Measurements from ENCODE around the gene TIMP3. TPM values are rescaled to one million over a fixed set of nuclear protein-coding genes. Genes with fewer than 3 reads are reported as not detected.

Gene TIMP3
- total RNA-seq, 1 experiment from 2014 or later: 0.87 TPM

DNA sequence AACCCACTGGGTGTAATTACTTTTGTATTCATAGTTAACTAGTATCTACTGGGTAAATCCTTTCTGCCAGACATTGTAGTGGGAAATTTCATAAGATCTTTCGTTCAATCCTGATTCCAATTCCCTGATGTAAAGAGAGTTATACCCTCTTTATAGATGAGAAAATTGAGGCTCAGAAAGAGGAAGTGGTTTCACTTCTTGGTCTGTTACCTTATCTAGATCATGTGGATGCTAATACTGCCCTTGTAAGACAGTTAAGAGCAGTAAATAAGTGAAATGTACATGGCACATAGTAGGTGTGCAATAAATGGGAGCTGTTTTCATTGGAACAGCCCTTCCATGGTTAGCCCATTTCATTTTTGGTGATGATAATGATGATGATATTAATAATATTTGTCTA is 46.7 kb downstream of the TIMP3 start:
- no peak overlapping the region for H2BK120ac ChIP-seq (ENCODE audit: low read depth, low read length, poor library complexity, severe bottlenecking)
- H3K27me3 Mint-ChIP-seq (ENCODE audit: low read depth): no peaks in the 10 kb centered on the region; the same call in 1 of the 2 replicates

More for the DNA sequence above, 46.7 kb downstream of the TIMP3 start:
- Histone ChIP-seq H3K56ac (ENCODE audit: insufficient read length, low read depth, low read length) (no peak overlapping the region), H4K20me1 (ENCODE audit: control insufficient read depth, insufficient read depth, insufficient read length) (no peaks in the 10 kb centered on the region), H3K27me3 (ENCODE audit: insufficient read depth, low read length) (no peaks in the 10 kb centered on the region), H3K9ac (ENCODE audit: extremely low read depth, insufficient read length, low read length) (no peak overlapping the region), H3K79me1 (ENCODE audit: insufficient read depth, low read depth, low read length, poor library complexity, severe bottlenecking) (no peaks in the 10 kb centered on the region), H4K5ac (ENCODE audit: insufficient read length, low read depth, low read length) (no peak overlapping the region), H2BK5ac (ENCODE audit: insufficient read length, low read length) (no peak overlapping the region), H3K4me2 (ENCODE audit: insufficient read depth, insufficient read length, low read length) (no peak overlapping the region), H2AFZ (ENCODE audit: low read length) (no peak overlapping the region), H3K9me3 (ENCODE audit: control insufficient read depth, low read depth, low read length) (no peaks in the 10 kb centered on the region), H2BK15ac (ENCODE audit: low read depth, low read length) (no peak overlapping the region), H3K27ac (ENCODE audit: insufficient read length, low read depth, low read length) (no peak overlapping the region), H3K79me2 (ENCODE audit: insufficient read depth, low read length) (no peaks in the 10 kb centered on the region), H4K91ac (ENCODE audit: insufficient read length, low read depth, low read length) (no peak overlapping the region), H3K4me1 (ENCODE audit: insufficient read depth, low read length) (no peaks in the 10 kb centered on the region), H2AK5ac (ENCODE audit: insufficient read length, low read length) (no peak overlapping the region), H3K4ac (ENCODE audit: low read depth, low read length) (no peak overlapping the region), H3K14ac (ENCODE audit: insufficient read depth, low read length) (no peak overlapping the region), H3K23ac (ENCODE audit: insufficient read length, low read depth, low read length) (no peak overlapping the region), H4K8ac (replicated peaks; ENCODE audit: insufficient read length, low read depth, low read length) (no peak overlapping the region), H3K18ac (ENCODE audit: insufficient read length, low read depth, low read length) (no peak overlapping the region), H2BK12ac (ENCODE audit: insufficient read length, low read depth, low read length) (no peak overlapping the region), H3T11ph (ENCODE audit: low read length) (no peak overlapping the region), H3K23me2 (ENCODE audit: insufficient read length, low read depth, low read length, poor library complexity, severe bottlenecking) (no peaks in the 10 kb centered on the region), H2BK20ac (ENCODE audit: low read depth, low read length, poor library complexity, severe bottlenecking) (no peak overlapping the region)
- peaks cover 0 to 11% (median 4%) of the 10 kb centered on the region in 3 experiments; a peak in 5 of 7 replicates for H3K36me3 Mint-ChIP-seq (ENCODE audit: insufficient read depth in 1 of 3, low read depth in 3 of 3)
- H3K27ac Mint-ChIP-seq: no peak overlapping the region
- H3K4me1 Mint-ChIP-seq: no peaks in the 10 kb centered on the region
- no peak for DNase-seq
- TF ChIP-seq, protein P1, sequence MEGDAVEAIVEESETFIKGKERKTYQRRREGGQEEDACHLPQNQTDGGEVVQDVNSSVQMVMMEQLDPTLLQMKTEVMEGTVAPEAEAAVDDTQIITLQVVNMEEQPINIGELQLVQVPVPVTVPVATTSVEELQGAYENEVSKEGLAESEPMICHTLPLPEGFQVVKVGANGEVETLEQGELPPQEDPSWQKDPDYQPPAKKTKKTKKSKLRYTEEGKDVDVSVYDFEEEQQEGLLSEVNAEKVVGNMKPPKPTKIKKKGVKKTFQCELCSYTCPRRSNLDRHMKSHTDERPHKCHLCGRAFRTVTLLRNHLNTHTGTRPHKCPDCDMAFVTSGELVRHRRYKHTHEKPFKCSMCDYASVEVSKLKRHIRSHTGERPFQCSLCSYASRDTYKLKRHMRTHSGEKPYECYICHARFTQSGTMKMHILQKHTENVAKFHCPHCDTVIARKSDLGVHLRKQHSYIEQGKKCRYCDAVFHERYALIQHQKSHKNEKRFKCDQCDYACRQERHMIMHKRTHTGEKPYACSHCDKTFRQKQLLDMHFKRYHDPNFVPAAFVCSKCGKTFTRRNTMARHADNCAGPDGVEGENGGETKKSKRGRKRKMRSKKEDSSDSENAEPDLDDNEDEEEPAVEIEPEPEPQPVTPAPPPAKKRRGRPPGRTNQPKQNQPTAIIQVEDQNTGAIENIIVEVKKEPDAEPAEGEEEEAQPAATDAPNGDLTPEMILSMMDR (conservative IDR thresholded peaks at IDR 0.05): no peak
- no peaks in the 10 kb centered on the region for H3K9me3 Mint-ChIP-seq
- no peak overlapping the region for H3K4me3 Mint-ChIP-seq
- WGBS (ENCODE audit: extremely low coverage, insufficient read length, low lambda C conversion rate): no CpG with 5 or more reads among the region's 1 CpG
